ENCODE results near the gene IMMP2L. TPM values are rescaled to one million over a fixed set of nuclear protein-coding genes. Genes with fewer than 3 reads are reported as not detected.

Gene IMMP2L
- total and polyA plus RNA-seq, 2 of the 4 experiments (the other 2 are of a cell fraction): 5.8 to 9.3 TPM

- no peaks in the 10 kb centered on the region for H3K79me1 ChIP-seq (ENCODE audit: low read depth in 1 of 2, low read length in 2 of 2)
- BruUV-seq (replicated peaks): no TSS peak
- no peak overlapping the region for H3K9ac ChIP-seq (ENCODE audit: low read depth, low read length)
- H2AK9ac ChIP-seq (replicated peaks; ENCODE audit: low read depth, low read length, poor library complexity): no peak overlapping the region
- H3K9me3 ChIP-seq (ENCODE audit: control insufficient read depth, insufficient read depth, low read length): no peaks in the 10 kb centered on the region
- dilution Hi-C loops (cut with HindIII; ENCODE audit: low sequenced_read_pairs, unreplicated experiment) (no loop called here), intact Hi-C loops (cut with micrococcal nuclease) (no loop called here), in situ Hi-C loops (cut with MboI; ENCODE audit: low sequenced_read_pairs) (no loop called here)
- WGBS, 2 experiments (ENCODE audit: extremely low coverage in 2 of 2, insufficient read length in 1 of 2): no CpG with 5 or more reads among the region's 3 CpGs
- H3K27me3 ChIP-seq (ENCODE audit: control insufficient read depth, insufficient read depth, low read length): no peaks in the 10 kb centered on the region
- no peak overlapping the region for H4K8ac ChIP-seq (ENCODE audit: low read depth in 2 of 2, low read length in 2 of 2)
- peak; percentile 77 for ATAC-seq (ENCODE audit: low read depth)
- H2BK15ac ChIP-seq (ENCODE audit: low read depth, low read length): no peak overlapping the region
- H3K27ac ChIP-seq (ENCODE audit: insufficient read depth, low read length): no peak overlapping the region
- DNase-seq: peak; percentile 31
- H3K4me2 ChIP-seq (ENCODE audit: low read depth, low read length): no peak overlapping the region
- H2BK20ac ChIP-seq (ENCODE audit: low read depth, low read length): no peak overlapping the region
- no peak overlapping the region for H3K4me3 ChIP-seq (ENCODE audit: insufficient read depth, low read depth, low read length)
- H2AK5ac ChIP-seq (ENCODE audit: low read depth, low read length): no peak overlapping the region
- no peak overlapping the region for H3K18ac ChIP-seq (ENCODE audit: low read depth, low read length)
- H3K9me1 ChIP-seq (ENCODE audit: insufficient read depth, low read length): no peaks in the 10 kb centered on the region
- ChIA-PET POLR2A (ENCODE audit: unreplicated experiment) (no interaction called here), CTCF (no interaction called here)
- H3K14ac ChIP-seq (replicated peaks; ENCODE audit: low read depth, low read length): no peak overlapping the region
- H3K36me3 ChIP-seq (ENCODE audit: control insufficient read depth, insufficient read depth, low read length): no peaks in the 10 kb centered on the region
- no peak overlapping the region for H4K91ac ChIP-seq (ENCODE audit: insufficient read depth, low read depth, low read length)
- no peak overlapping the region for H3K4ac ChIP-seq (ENCODE audit: low read depth, low read length)
- no peak overlapping the region for H3K23ac ChIP-seq (ENCODE audit: low read depth, low read length)
- no peaks in the 10 kb centered on the region for H4K20me1 ChIP-seq (ENCODE audit: insufficient read depth, low read length)
- no peaks in the 10 kb centered on the region for H3K4me1 ChIP-seq (ENCODE audit: control insufficient read depth, insufficient read depth, low read length)
- H2BK120ac ChIP-seq (ENCODE audit: low read depth, low read length): no peak overlapping the region
- H4K5ac ChIP-seq (ENCODE audit: low read depth, low read length): no peak overlapping the region
- H2BK5ac ChIP-seq (ENCODE audit: low read depth, low read length, poor library complexity, severe bottlenecking): no peak overlapping the region
- H3K56ac ChIP-seq (ENCODE audit: extremely low read depth, insufficient read depth, low read length): no peak overlapping the region
- no peak for TF ChIP-seq FOS (IDR thresholded peaks at IDR 0.05; ENCODE audit: low read depth, low read length)
- no peak for TF ChIP-seq RAD21 (IDR thresholded peaks at IDR 0.05; ENCODE audit: low read length)
- TF ChIP-seq POLR2A (IDR thresholded peaks at IDR 0.05; ENCODE audit: low read depth, low read length): no peak
- H2AFZ ChIP-seq (replicated peaks; ENCODE audit: low read length, poor library complexity): no peak overlapping the region
These were observed 435.3 kb downstream of the IMMP2L start for GRCh38 chr7:111126987-111127386.
